Effector memory CD4-positive, alpha-beta T cell (primary cell): ENCODE measurements around the gene BMPER.

ENCODE experiments used
- DNase-seq, 3 donors: peaks; one replicate each; pipeline ENCODE4 v3.0.0-alpha.2; 2020
- H3K27ac ChIP-seq: 2 replicates; pipeline ENCODE4 v1.7.0; 2013; ENCODE audit warnings: mild to moderate bottlenecking, low read length, moderate library complexity; ENCODE audit not compliant: insufficient read depth, poor library complexity, severe bottlenecking
- H3K27me3 ChIP-seq: replicated peaks from 2 replicates; pipeline ENCODE4 v1.7.0; 2013; ENCODE audit warnings: mild to moderate bottlenecking, low read length; ENCODE audit not compliant: insufficient read depth, control insufficient read depth, poor library complexity, severe bottlenecking
- H3K36me3 ChIP-seq: 2 replicates; pipeline ENCODE4 v1.7.0; 2013; ENCODE audit warnings: mild to moderate bottlenecking, low read length, moderate library complexity; ENCODE audit not compliant: control insufficient read depth, insufficient read depth
- H3K4me1 ChIP-seq: 2 replicates; pipeline ENCODE4 v1.7.0; 2013; ENCODE audit warnings: low read length, mild to moderate bottlenecking; ENCODE audit not compliant: control insufficient read depth, insufficient read depth, poor library complexity, severe bottlenecking
- H3K4me3 ChIP-seq: 2 replicates; pipeline ENCODE4 v1.7.0; 2013; ENCODE audit warnings: low read length, low read depth, mild to moderate bottlenecking; ENCODE audit not compliant: insufficient read depth, poor library complexity, severe bottlenecking
- H3K9me3 ChIP-seq: 2 replicates; pipeline ENCODE4 v1.7.0; 2013; ENCODE audit warnings: mild to moderate bottlenecking, low read length, moderate library complexity; ENCODE audit not compliant: control insufficient read depth

Gene BMPER

GRCh38 chr7:33887266-33887975 is 17.9 kb upstream of the BMPER start:
- Histone ChIP-seq H3K36me3 (no peaks in the 10 kb centered on the region), H3K4me1 (no peaks in the 10 kb centered on the region), H3K27ac (no peak overlapping the region), H3K4me3 (no peak overlapping the region), H3K27me3 (no peaks in the 10 kb centered on the region), H3K9me3 (no peaks in the 10 kb centered on the region)
- no peak for DNase-seq

- Histone ChIP-seq H3K4me3 (no peak overlapping the region), H3K36me3 (no peaks in the 10 kb centered on the region), H3K4me1 (no peaks in the 10 kb centered on the region), H3K9me3 (no peaks in the 10 kb centered on the region), H3K27ac (no peak overlapping the region), H3K27me3 (no peaks in the 10 kb centered on the region)
- no peak for DNase-seq
Observed at GRCh38 chr7:33888166-33888565, 17.2 kb upstream of the BMPER start.

GRCh38 chr7:33892945-33893344 is 12.4 kb upstream of the BMPER start:
- peaks cover 2% of the 10 kb centered on the region for H3K27me3 ChIP-seq
- DNase-seq, result no peak
- no peak overlapping the region for H3K27ac ChIP-seq
- H3K9me3 ChIP-seq, result no peaks in the 10 kb centered on the region
- H3K36me3 ChIP-seq, result no peaks in the 10 kb centered on the region
- H3K4me3 ChIP-seq, result no peak overlapping the region
- H3K4me1 ChIP-seq, result no peaks in the 10 kb centered on the region

GRCh38 chr7:33893377-33893776 is 12.0 kb upstream of the BMPER start:
- no peaks in the 10 kb centered on the region for H3K9me3 ChIP-seq
- no peak overlapping the region for H3K4me3 ChIP-seq
- H3K27ac ChIP-seq, result no peak overlapping the region
- no peaks in the 10 kb centered on the region for H3K36me3 ChIP-seq
- no peaks in the 10 kb centered on the region for H3K4me1 ChIP-seq
- no peak for DNase-seq
- peaks cover 2% of the 10 kb centered on the region for H3K27me3 ChIP-seq

- H3K27me3 ChIP-seq, result peaks cover 2% of the 10 kb centered on the region
- no peaks in the 10 kb centered on the region for H3K4me1 ChIP-seq
- DNase-seq, result peak; percentile 2 to 27 (median 11)
Observed at GRCh38 chr7:33895025-33895804, 10.1 kb upstream of the BMPER start.

GRCh38 chr7:33900501-33900900 is 4.8 kb upstream of the BMPER start:
- Histone ChIP-seq H3K9me3 (no peaks in the 10 kb centered on the region), H3K27ac (no peak overlapping the region), H3K4me1 (peaks cover 10% of the 10 kb centered on the region), H3K4me3 (no peak overlapping the region), H3K36me3 (no peaks in the 10 kb centered on the region), H3K27me3 (peaks cover 13% of the 10 kb centered on the region)
- no peak for DNase-seq

More at GRCh38 chr7:33895025-33895804, 10.1 kb upstream of the BMPER start:
- Histone ChIP-seq H3K9me3 (no peaks in the 10 kb centered on the region), H3K4me3 (no peak overlapping the region), H3K27ac (no peak overlapping the region), H3K36me3 (no peaks in the 10 kb centered on the region)

- H3K27me3 ChIP-seq, result peaks cover 16% of the 10 kb centered on the region
- no peaks in the 10 kb centered on the region for H3K9me3 ChIP-seq
- H3K4me3 ChIP-seq, result no peak overlapping the region
- no peak overlapping the region for H3K27ac ChIP-seq
- peaks cover 11% of the 10 kb centered on the region for H3K4me1 ChIP-seq
- no peaks in the 10 kb centered on the region for H3K36me3 ChIP-seq
- no peak for DNase-seq
Observed at GRCh38 chr7:33901199-33901598, 4.1 kb upstream of the BMPER start.

GRCh38 chr7:33901847-33902246 is 3.5 kb upstream of the BMPER start:
- no peak overlapping the region for H3K4me3 ChIP-seq
- H3K9me3 ChIP-seq, result no peaks in the 10 kb centered on the region
- no peak overlapping the region for H3K27ac ChIP-seq
- no peaks in the 10 kb centered on the region for H3K36me3 ChIP-seq
- DNase-seq, result no peak
- H3K27me3 ChIP-seq, result peaks cover 16% of the 10 kb centered on the region
- peaks cover 11% of the 10 kb centered on the region for H3K4me1 ChIP-seq

GRCh38 chr7:33902746-33903145 is 2.6 kb upstream of the BMPER start:
- Histone ChIP-seq H3K36me3 (no peaks in the 10 kb centered on the region), H3K9me3 (no peaks in the 10 kb centered on the region), H3K27ac (no peak overlapping the region), H3K4me1 (peaks cover 11% of the 10 kb centered on the region), H3K4me3 (no peak overlapping the region), H3K27me3 (peaks cover 16% of the 10 kb centered on the region)
- no peak for DNase-seq
